Glutamatergic neuron (in vitro differentiated cells): ENCODE data around the gene GRM1. TPM values are rescaled to one million over a fixed set of nuclear protein-coding genes. Genes with fewer than 3 reads are reported as not detected.

Experiments
- DNase-seq: peaks from one replicate; pipeline ENCODE4 v3.0.0; 2022
- H3K27ac Mint-ChIP-seq: one replicate; pipeline ENCODE4 v1.8.0; 2020; ENCODE audit warnings: mild to moderate bottlenecking, mixed read lengths, inconsistent platforms; ENCODE audit not compliant: unreplicated experiment
- H3K27me3 Mint-ChIP-seq: one replicate; pipeline ENCODE4 v1.8.0; 2020; ENCODE audit warnings: mild to moderate bottlenecking, moderate library complexity, mixed read lengths, inconsistent platforms; ENCODE audit not compliant: unreplicated experiment
- H3K36me3 Mint-ChIP-seq: one replicate; pipeline ENCODE4 v1.8.0; 2020; ENCODE audit warnings: mild to moderate bottlenecking, mixed read lengths, inconsistent platforms; ENCODE audit not compliant: unreplicated experiment
- H3K4me1 Mint-ChIP-seq: one replicate; pipeline ENCODE4 v1.8.0; 2020; ENCODE audit warnings: mild to moderate bottlenecking, low read depth, mixed read lengths, inconsistent platforms; ENCODE audit not compliant: unreplicated experiment
- H3K4me3 Mint-ChIP-seq: one replicate; pipeline ENCODE4 v1.8.0; 2020; ENCODE audit warnings: mild to moderate bottlenecking, mixed read lengths, inconsistent platforms; ENCODE audit not compliant: unreplicated experiment
- H3K9me3 Mint-ChIP-seq: one replicate; pipeline ENCODE4 v1.8.0; 2020; ENCODE audit warnings: mild to moderate bottlenecking, moderate library complexity, mixed read lengths, inconsistent platforms; ENCODE audit not compliant: unreplicated experiment
- total RNA-seq: library from RNA; stranded (reverse); fragmentation: NEBNext Ultra II Directional; extraction: Animal tissue kit (Norgen Biotek cat#: 25700); gene quantifications from one replicate; pipeline ENCODE4 v1.2.1, GENCODE V29; 2021; ENCODE audit not compliant: unreplicated experiment
- TF ChIP-seq, protein P1 (sequence below): fragments of 200-600 bp; sonication (generic); IDR thresholded peaks from one replicate; pipeline ENCODE4 v1.5.0; 2021; ENCODE audit not compliant: partially characterized antibody, unreplicated experiment

Gene GRM1
- total RNA-seq, 1 donor from 2014 or later = 0.17 TPM

DNA sequence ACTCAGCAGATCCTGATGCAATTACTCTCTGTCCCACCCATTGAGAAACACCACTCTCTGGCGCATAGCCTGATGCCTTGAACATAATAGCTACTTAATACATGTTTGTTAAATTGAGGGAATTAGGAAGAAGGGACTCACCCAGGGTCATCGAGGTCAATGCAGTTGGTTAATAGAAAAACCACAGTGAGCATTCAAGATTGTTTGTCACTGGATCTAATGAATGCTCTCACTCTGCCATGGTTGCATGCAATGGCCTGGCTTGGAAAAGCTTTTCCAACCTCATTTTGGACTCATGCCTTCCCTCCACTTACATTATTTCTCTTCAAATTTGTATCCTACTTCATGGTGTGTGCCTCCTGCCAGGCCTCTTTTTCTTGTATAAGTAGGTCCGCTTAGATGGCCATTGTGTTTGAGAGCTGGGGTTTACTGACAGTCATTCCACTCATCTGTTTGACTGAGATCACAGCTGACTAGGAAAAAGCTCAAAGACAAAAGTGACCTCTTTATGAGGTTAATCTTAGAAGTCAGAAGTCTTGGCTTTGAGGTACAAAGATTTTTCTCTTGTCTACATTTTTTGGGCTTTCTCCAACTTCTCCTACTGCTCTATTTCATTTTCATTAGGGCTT is 360.0 kb downstream of the GRM1 start:
- no peaks in the 10 kb centered on the region for H3K4me1 Mint-ChIP-seq
- TF ChIP-seq, protein P1, sequence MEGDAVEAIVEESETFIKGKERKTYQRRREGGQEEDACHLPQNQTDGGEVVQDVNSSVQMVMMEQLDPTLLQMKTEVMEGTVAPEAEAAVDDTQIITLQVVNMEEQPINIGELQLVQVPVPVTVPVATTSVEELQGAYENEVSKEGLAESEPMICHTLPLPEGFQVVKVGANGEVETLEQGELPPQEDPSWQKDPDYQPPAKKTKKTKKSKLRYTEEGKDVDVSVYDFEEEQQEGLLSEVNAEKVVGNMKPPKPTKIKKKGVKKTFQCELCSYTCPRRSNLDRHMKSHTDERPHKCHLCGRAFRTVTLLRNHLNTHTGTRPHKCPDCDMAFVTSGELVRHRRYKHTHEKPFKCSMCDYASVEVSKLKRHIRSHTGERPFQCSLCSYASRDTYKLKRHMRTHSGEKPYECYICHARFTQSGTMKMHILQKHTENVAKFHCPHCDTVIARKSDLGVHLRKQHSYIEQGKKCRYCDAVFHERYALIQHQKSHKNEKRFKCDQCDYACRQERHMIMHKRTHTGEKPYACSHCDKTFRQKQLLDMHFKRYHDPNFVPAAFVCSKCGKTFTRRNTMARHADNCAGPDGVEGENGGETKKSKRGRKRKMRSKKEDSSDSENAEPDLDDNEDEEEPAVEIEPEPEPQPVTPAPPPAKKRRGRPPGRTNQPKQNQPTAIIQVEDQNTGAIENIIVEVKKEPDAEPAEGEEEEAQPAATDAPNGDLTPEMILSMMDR = no peak
- no peak overlapping the region for H3K4me3 Mint-ChIP-seq
- DNase-seq = no peak
- no peaks in the 10 kb centered on the region for H3K36me3 Mint-ChIP-seq
- H3K27me3 Mint-ChIP-seq = no peaks in the 10 kb centered on the region
- H3K9me3 Mint-ChIP-seq = no peaks in the 10 kb centered on the region
- no peak overlapping the region for H3K27ac Mint-ChIP-seq

DNA sequence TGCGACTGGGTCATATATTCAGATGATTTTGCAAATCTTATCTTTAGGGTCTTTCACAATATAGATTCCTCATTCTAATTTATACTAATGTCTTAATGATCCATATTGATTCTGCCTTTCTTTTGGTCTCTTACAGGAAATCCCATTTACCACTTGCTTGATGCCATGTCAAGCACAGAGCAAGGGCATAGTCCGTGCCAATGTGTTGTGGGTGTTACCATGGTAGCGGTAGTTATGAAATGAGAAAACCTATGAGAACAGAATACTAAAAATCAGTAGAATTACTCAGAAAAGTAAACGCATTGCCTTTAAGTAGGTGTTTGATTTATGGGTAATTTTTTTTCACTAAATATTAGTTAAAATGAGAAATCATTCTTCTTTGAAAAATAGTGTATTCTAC is 360.9 kb downstream of the GRM1 start:
- H3K4me1 Mint-ChIP-seq = no peaks in the 10 kb centered on the region

DNA sequence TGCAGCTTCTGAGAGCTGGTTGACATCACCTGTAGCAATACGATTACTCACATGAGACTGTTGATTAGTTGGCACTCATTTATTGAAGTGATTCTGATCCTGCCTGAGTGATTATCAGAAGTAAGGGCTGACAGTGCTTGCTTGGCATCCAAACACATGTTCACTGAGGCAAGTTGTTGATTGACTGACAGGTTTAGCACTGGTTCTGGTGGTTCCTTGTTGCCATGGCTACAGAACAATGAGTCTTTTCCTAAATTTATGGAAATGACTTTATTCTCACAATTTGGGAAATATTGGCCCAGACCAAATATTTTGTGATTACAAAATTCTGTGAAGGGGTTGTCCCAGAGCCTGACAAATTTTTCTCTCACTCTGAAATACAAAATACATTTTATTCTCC is 368.8 kb downstream of the GRM1 start:
- Mint-ChIP-seq H3K4me1 (no peaks in the 10 kb centered on the region), H3K27ac (no peak overlapping the region), H3K4me3 (no peak overlapping the region), H3K27me3 (peaks cover 2% of the 10 kb centered on the region), H3K36me3 (no peaks in the 10 kb centered on the region), H3K9me3 (peaks cover 3% of the 10 kb centered on the region)
- DNase-seq = no peak
- TF ChIP-seq, protein P1 = no peak

More for the DNA sequence above, 360.9 kb downstream of the GRM1 start:
- TF ChIP-seq, protein P1 = no peak
- H3K27ac Mint-ChIP-seq = no peak overlapping the region
- H3K36me3 Mint-ChIP-seq = no peaks in the 10 kb centered on the region
- H3K4me3 Mint-ChIP-seq = no peak overlapping the region
- no peaks in the 10 kb centered on the region for H3K27me3 Mint-ChIP-seq
- no peaks in the 10 kb centered on the region for H3K9me3 Mint-ChIP-seq
- no peak for DNase-seq

DNA sequence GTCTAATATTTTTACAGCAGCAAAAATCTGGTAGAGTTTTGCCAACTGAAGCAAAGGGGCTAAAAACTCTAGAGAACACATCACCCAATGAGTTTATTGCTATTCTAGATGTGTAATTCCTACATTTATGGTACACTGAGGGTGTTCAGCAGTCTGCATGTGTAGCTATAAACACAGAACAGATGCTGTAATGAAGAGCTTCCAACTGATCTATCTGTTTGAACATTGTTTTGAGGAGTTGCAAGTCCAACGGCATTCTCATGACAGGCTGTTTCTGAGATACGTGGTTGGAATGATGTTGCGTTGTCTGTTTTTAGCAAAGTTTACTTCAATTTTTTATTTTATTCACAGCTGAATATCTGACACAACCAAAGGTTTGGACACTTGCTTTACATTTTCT is 373.6 kb downstream of the GRM1 start:
- Mint-ChIP-seq H3K36me3 (no peaks in the 10 kb centered on the region), H3K4me1 (no peaks in the 10 kb centered on the region), H3K27me3 (peaks cover 2% of the 10 kb centered on the region), H3K27ac (no peak overlapping the region), H3K4me3 (no peak overlapping the region), H3K9me3 (peaks cover 3% of the 10 kb centered on the region)
- no peak for DNase-seq
- TF ChIP-seq, protein P1 = no peak

DNA sequence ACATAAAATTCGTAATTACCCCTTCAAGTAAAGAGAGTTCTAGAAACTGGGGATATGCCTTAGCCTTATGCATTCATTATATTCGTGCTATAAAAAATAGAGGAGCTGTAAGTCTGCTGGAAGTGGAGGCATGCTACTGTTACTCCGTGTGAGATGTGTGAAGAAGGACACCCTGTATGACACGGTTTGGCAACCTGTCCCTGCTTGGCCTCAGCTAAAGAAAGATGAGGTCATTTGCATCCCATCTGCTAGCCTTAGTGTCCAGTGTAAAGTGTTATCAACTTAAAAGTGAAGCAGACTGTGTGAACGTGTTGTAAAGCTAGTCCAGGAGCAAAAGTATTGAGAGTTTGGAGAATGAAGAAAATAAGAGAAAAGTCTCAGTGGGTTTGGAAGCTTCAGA is 379.7 kb downstream of the GRM1 start:
- H3K36me3 Mint-ChIP-seq = no peaks in the 10 kb centered on the region
- TF ChIP-seq, protein P1 = no peak
- no peak overlapping the region for H3K27ac Mint-ChIP-seq
- peaks cover 3% of the 10 kb centered on the region for H3K27me3 Mint-ChIP-seq
- no peaks in the 10 kb centered on the region for H3K9me3 Mint-ChIP-seq
- no peak for DNase-seq
- no peak overlapping the region for H3K4me3 Mint-ChIP-seq
- no peaks in the 10 kb centered on the region for H3K4me1 Mint-ChIP-seq
